GM19240 (cell line): ENCODE data around the gene GPR4.
"Not testable (repeated sequence)": the region's sequence is repeated elsewhere in the genome, so short reads cannot be mapped to it uniquely, and the experiment has no call there.

Experiments used
- DNase-seq: peaks from one replicate; pipeline ENCODE4 v3.0.0; 2011; ENCODE audit warnings: low spot score; ENCODE audit not compliant: insufficient read length

The GPR4 gene

DNA sequence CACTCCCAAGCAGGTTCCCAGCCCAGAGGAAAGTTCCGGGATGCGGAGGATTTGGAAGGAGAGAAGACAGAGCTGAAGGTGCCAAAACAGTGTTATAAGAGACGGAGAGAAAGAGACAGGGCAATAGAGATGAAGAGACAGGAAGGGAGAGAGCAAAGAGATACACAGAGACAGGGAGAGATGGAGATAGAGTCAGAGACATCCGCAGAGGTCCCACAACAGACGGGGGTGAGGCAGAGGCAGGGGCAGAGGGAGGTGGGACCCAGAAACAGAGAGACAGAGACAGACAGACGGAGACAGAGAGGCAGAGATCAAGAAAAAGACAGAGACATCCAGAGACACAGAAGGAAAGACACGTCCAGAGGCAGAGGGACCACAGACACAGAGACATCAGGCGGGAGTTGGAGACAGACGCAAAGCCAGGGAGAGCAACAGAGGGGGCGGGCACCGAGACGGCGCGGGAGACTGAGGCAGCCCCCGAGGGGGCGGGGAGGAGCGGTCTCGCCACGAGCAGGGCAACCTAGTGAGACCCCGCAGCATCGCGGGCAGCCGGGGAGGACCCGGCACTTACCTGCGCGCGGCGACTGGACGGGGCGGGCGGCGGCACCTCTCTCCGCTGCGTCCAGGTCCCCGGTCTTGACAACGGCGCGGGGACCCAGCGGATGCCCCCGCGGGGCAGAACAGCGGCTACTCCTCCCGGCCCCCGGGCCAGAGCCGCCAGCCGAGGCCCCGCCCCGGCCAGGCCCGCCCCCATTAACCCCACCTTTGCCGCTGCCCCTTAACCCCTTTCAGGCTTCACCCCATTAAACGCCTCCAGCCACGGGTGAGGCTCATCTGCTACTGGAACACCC lies at the start of gene GPR4:
Gene GPR4 (minus strand): TSS at position 689 of the 851 bp plus-strand sequence. CDS start 10,346 bp downstream, outside the sequence.
- DNase-seq: no peak

DNA sequence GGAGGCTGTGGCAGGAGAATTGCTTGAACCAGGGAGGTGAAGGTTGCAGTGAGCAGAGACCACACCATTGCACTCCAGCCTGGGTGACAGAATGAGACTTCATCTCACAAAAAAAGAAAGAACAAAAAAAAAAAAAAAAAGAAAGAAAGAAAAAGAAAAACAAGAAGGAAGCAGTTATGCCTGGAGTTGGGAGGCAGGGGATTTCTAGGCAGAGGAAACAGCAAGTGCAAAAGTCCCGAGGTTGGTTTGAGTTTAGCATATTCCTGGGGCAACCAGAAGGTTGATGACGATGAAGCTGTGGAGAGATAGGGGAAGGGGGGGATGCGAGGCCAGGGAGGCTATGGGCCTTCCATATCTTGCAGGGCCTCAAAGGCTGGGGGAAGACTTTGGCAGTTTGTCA lies 48.7 kb upstream of the GPR4 start:
- no peak for DNase-seq

DNA sequence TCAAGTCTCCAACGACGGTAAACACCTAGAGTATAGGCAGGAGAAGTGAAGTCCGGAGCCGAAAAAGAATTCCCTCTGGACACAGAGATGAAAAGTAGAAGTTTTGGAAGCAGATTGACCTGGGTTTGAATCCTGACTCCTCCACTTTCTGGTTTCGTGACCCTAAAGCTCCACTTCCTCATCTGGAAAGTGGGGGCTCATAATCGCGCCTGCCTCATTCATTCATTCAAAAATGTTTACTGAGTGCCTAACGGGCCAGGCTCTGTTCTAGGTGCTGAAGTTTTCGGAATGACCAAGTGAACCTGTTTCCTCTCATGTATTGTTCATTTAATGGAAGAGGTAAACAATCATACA lies 44.3 kb upstream of the GPR4 start:
- no peak for DNase-seq

GRCh38 chr19:45645631-45646344 lies 43.8 kb upstream of the GPR4 start:
- DNase-seq: peak; percentile 91

DNA sequence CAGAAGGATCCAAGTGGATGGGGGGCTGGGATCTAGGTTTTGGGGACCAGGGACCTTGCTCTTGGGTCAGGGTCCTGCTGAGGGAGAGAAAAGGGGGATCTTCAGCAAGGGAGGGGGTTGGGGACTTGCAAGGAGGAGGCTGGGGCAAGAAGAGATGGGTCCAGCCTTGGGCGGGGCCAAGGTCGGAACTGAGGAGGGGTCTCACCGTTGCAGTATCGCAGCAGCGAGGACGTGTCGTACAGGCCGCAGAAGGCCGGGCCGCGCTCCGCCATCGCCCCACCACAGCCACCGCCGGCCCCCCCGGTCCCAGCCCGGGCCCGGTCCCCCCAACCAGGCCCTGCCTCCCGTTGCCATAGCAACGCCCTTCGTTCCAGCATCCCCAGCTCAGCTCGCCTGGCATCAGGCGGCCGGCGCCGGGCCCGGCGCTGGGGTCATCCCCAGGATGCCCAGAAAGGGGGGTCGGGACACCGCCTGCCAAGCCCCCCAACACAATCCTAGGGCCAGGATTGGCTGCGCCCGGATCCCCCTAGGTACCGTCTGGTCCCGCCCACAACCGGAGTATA lies 43.1 kb upstream of the GPR4 start:
- no peak for DNase-seq

- DNase-seq: no peak
Measured at GRCh38 chr19:45643927-45644771, 42.1 kb upstream of the GPR4 start.

- DNase-seq: peak; percentile 80
Measured at GRCh38 chr19:45643024-45643926, 41.3 kb upstream of the GPR4 start.

GRCh38 chr19:45641274-45642105 lies 39.5 kb upstream of the GPR4 start:
- peak; percentile 89 for DNase-seq

DNA sequence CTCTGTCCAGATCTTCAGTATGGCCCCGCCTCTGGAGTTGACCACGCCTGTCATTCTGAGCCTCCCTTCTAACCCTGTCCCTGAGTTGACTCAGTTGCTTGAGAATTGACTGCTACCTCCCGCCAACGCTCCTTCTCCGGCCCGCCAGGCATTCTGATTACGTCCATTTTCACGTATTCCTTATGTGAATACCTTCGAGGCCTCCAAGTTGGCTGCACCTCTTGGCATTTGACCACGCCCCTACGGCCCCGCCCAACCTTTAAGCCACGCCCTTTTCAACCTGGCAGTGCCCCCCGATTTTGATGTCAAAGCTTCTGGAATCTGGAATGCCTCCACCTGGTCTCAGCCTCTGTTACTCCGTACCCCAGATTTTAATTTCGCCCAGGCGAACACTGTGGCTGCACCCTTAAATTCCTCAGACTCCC lies 38.8 kb upstream of the GPR4 start:
- DNase-seq: no peak

DNA sequence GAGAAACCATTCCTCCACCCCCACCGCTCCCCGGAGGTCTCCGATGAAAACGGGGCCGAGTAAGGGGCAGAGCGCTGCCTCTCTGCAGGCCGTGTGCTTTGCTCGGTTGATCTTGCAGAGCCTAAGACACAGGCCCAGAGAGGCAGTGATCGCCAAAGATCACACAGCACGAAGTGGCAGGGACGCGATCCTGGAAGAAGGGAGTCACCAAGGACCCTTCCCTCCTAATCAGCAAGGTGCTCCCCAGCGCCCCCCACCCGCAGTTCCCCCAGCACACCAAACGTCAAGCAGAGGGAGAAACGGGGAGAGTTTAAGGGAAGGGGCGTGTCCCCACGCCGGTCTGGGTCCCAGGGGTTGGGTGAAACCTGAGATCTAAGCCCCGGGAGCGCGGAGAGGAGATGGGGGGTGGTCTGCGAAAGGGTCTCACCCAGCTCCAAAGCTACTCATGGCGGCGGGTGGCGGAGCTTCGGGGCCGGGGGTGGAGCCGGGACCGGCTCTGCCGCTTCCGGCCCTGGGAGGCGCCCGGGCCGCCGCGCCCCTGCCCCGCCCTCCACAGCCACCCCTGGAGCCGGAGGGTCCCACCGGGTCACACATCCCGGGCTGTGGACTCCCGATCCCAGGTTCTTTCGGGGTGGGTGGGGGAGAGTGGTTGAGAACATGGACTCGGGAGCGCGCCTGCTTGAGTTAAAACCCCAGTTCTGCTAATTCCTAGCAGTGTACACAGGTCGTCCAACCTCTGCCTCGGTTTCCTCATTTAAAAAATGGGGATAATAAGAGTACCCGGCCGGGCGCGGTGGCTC lies 37.1 kb upstream of the GPR4 start, which contains the start of gene EML2:
Gene EML2 (minus strand): TSS at position 468 of the 800 bp plus-strand sequence. CDS start 21 bp downstream, at position 447.
- DNase-seq: no peak

GRCh38 chr19:45637890-45638667 lies 36.1 kb upstream of the GPR4 start:
- DNase-seq: no peak

GRCh38 chr19:45636902-45637301 lies 34.9 kb upstream of the GPR4 start:
- DNase-seq: no peak

DNA sequence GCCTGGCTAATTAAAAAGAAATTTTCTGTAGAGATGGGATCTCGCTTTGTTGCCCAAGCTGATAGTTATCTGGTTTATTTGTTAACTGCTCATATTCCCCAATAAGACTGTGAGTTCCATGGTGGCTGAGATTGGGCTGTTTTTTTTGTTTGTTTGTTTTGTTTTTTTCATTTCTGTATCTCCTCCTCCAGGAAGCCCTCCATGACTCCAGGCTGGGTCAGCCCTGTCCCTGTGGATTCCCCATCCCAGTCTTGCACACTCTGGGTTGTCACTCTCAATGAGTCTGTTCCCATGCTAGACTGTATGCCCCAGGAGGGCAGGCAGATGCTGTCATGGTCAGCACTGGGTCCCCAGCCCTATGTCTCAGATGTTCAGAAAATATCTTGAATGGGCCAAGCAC lies 34.3 kb upstream of the GPR4 start:
- no peak for DNase-seq

GRCh38 chr19:45632468-45633196 lies 30.6 kb upstream of the GPR4 start:
- DNase-seq: no peak

GRCh38 chr19:45630463-45630862 lies 28.5 kb upstream of the GPR4 start:
- no peak for DNase-seq

DNA sequence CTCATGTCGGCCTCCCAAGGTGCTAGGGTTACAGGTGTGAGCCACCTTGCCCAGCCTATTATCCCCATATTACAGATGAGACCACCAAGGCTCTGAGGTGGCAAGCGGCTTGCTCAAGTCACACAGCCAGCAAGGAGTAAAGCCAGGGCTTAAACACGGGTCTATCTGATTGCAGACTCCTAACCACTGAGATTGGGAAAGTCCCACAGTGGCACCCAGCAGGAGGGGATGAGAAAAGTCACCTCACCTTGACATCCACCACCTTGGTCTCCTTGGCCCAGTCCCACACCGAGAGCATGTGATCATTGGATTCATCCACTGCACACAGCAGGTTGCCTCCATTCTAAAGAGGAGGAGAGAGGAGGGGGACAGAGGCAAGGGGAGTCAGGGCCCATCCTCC lies 27.7 kb upstream of the GPR4 start:
- no peak for DNase-seq

- DNase-seq: not testable (repeated sequence)
Measured at GRCh38 chr19:45628219-45628618, 26.2 kb upstream of the GPR4 start.
